Fibroblast of pulmonary artery (primary cell): Measurements from ENCODE around the gene PLEKHS1.

Source experiments
- DNase-seq: peaks from one replicate; pipeline ENCODE4 v3.0.0-alpha.2; 2010; ENCODE audit warnings: low read depth
- H3K4me3 ChIP-seq: replicated peaks from 2 replicates; pipeline ENCODE4 v1.5.1; 2011; ENCODE audit warnings: low read depth, mild to moderate bottlenecking, control low read depth, low read length, moderate library complexity
- TF ChIP-seq, protein P1 (sequence below): IDR thresholded peaks from 2 replicates; pipeline ENCODE4 v1.5.1; 2011; ENCODE audit warnings: mild to moderate bottlenecking, control low read depth, low read length, inconsistent platforms; ENCODE audit errors: missing control alignments

The PLEKHS1 gene

DNA sequence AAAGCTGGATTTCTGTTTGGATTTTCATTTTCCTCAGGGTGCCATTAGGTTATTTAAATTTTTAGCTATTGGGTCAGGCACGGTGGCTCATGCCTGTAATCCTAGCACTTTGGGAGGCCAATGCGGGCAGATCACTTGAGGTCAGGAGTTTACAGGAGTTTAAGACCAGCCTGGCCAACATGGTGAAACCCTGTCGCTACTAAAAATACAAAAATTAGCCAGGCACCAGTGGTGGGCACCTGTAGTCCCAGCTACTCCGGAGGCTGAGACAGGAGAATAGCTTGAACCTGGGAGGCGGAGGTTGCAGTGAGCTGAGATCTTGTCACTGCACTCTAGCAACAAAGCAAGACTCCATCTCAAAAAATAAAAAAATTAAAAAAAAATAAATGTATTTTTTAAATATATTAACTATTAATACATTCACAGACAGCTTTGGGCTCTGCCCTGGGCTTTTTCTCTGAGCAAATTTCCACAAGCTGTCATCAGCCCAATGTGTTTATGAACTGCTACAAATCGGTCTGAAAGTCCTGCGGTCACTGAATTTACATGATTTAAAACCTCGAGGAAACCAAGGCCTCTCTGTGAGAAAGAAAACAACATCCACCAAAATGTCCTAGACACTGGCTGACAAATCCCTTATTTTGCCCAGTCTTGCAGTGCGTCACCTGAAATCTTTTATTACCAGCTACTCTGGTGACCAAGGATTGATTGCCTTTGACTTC is 19.2 kb upstream of the PLEKHS1 start:
- H3K4me3 ChIP-seq = no peak overlapping the region
- TF ChIP-seq, protein P1, sequence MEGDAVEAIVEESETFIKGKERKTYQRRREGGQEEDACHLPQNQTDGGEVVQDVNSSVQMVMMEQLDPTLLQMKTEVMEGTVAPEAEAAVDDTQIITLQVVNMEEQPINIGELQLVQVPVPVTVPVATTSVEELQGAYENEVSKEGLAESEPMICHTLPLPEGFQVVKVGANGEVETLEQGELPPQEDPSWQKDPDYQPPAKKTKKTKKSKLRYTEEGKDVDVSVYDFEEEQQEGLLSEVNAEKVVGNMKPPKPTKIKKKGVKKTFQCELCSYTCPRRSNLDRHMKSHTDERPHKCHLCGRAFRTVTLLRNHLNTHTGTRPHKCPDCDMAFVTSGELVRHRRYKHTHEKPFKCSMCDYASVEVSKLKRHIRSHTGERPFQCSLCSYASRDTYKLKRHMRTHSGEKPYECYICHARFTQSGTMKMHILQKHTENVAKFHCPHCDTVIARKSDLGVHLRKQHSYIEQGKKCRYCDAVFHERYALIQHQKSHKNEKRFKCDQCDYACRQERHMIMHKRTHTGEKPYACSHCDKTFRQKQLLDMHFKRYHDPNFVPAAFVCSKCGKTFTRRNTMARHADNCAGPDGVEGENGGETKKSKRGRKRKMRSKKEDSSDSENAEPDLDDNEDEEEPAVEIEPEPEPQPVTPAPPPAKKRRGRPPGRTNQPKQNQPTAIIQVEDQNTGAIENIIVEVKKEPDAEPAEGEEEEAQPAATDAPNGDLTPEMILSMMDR = no peak

DNA sequence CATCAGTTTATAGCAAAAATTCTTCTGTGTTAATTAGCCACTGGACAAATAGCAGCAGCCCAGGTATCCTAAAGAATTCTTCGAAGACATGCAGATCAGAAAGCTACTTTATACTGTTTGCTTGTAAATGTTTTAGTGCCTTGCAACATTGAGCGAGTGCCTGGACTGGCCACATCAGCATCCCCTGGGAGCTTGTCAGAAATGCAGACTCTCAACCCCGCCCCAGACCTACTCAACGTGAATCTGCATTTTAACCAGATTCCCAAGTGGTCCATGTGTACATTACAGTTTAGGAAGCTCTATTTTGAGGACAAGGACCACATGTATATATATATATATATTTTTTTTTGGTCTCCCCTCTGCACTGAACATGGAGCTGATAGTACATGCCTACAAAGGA is 18.5 kb upstream of the PLEKHS1 start:
- no peak for DNase-seq
- TF ChIP-seq, protein P1 = no peak
- no peak overlapping the region for H3K4me3 ChIP-seq

More for the DNA sequence above, 19.2 kb upstream of the PLEKHS1 start:
- no peak for DNase-seq

DNA sequence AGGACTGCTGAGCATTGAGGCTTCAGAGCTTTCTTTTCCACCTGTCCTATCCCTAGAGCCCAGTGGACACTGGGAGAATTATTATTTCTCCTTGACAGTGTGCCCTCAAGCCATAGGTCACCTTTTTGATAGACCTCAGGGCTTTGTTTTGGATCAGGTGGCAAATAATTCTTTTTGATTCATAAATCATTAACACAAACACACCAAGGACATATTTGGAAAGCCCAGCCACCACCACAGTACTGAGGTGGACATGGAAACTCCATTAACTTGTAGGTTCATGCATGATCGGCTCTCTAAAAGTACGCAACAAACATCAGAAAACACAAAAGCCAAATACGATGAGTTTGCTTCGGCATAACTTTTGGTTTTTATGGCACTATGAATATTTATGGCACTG is 17.8 kb upstream of the PLEKHS1 start:
- H3K4me3 ChIP-seq = no peak overlapping the region
- TF ChIP-seq, protein P1 = no peak
- no peak for DNase-seq

DNA sequence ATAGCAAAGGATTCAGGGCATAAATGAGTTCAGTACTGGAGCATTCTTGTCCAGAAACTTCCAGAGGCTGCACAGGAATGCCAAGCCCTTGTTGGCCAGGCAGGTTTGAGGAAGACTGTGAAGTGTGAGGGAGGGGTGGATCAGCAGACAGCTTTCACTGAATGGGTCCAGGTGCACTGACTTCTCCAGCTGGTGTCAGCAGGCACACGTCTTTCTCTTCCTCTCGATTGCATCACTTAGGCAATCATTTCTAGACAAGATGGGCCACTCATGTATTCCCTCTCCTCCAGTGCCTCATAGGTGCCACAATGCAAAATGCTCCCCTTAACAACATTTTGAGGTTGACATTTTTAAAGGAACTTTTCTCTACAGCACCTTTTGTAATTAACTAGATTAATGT is 15.6 kb upstream of the PLEKHS1 start:
- DNase-seq = peak; percentile 2
- TF ChIP-seq, protein P1 = no peak
- no peak overlapping the region for H3K4me3 ChIP-seq

DNA sequence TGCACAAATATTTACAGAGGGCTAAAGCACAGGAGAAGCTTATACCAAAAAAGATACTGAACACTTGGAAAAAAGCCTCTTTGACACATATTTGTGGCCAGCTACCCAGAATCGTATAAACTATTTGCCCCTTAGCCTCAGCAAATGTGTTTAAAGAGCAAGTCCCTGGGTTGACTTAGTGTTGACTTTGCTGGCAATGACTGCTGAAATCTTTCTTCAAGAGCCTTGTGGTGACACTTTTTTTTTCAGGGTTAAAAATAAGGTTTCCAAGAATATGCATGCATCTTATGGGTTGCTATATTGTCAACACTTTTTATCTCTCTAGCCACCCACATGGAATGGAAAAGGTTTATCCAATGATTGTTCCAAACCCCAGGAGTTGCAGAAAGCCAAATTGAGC is 14.9 kb upstream of the PLEKHS1 start:
- H3K4me3 ChIP-seq = no peak overlapping the region
- TF ChIP-seq, protein P1 = no peak
- DNase-seq = peak; percentile 13

DNA sequence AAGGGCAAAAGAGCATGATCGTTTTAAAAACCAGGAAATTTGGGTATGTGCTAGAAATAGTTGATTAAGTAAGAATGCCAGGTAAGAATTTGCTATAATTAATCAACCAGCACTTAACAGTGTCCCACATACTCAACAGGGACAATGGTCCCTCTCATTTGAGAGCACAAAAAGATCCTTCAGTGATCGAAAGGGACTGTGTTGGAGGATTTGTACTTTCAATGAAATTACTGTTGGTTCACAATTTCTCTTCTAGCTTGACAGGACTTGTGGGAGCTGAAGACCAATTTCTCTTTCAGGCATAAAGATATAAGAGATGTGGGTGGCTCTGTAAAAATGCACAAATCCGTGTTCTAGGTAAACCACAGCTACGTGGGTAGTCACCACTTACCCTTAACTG is 12.5 kb upstream of the PLEKHS1 start:
- H3K4me3 ChIP-seq = no peak overlapping the region
- DNase-seq = no peak
- TF ChIP-seq, protein P1 = no peak

DNA sequence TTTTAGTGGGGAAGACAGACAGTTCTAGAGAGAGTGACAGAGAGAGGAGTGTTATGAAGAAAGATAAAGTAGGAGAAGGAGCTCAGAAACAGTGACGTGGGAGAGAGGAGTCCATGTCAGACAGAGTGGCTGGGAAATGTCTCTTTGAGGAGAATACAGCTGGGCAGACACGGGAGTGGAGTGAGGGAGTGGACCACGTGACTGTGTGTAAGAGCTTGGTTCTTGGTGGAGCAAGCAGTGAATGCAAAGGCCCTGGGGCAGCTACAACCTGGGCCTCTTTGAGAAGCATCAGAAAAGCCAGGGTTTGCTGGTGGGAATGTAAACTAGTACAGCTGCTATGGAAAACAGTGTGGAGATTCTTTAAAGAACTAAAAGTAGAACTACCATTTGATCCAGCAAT is 11.9 kb upstream of the PLEKHS1 start:
- TF ChIP-seq, protein P1 = no peak
- H3K4me3 ChIP-seq = no peak overlapping the region
- DNase-seq = peak; percentile 10
